Trophoblast cell (in vitro differentiated cells and primary cell): ENCODE measurements around the gene GUK1.

Experiments used
- DNase-seq, 2 donors: peaks; one replicate each; pipeline ENCODE4 v3.0.0-alpha.2; 2016
- H2AFZ ChIP-seq: 2 replicates; pipeline ENCODE4 v1.6.1; 2013; ENCODE audit warnings: low read length, moderate library complexity, mild to moderate bottlenecking; ENCODE audit not compliant: insufficient read depth, poor library complexity
- H2AK5ac ChIP-seq: 2 replicates; pipeline ENCODE4 v1.6.1; 2013; ENCODE audit warnings: mild to moderate bottlenecking, low read length
- H2BK120ac ChIP-seq: 2 replicates; pipeline ENCODE4 v1.6.1; 2013; ENCODE audit warnings: low read length, mild to moderate bottlenecking, moderate library complexity; ENCODE audit not compliant: insufficient read depth, poor library complexity
- H2BK12ac ChIP-seq: 2 replicates; pipeline ENCODE4 v1.6.1; 2013; ENCODE audit warnings: mild to moderate bottlenecking, low read length, moderate library complexity
- H2BK5ac ChIP-seq: 2 replicates; pipeline ENCODE4 v1.6.1; 2013; ENCODE audit warnings: low read length, low read depth, moderate library complexity, mild to moderate bottlenecking; ENCODE audit not compliant: poor library complexity
- H3K14ac ChIP-seq: 2 replicates; pipeline ENCODE4 v1.6.1; 2013; ENCODE audit warnings: mild to moderate bottlenecking, low read length
- H3K18ac ChIP-seq: 2 replicates; pipeline ENCODE4 v1.6.1; 2013; ENCODE audit warnings: mild to moderate bottlenecking, low read length
- H3K23ac ChIP-seq: 2 replicates; pipeline ENCODE4 v1.6.1; 2013; ENCODE audit warnings: low read length
- H3K27ac ChIP-seq: 2 replicates; pipeline ENCODE4 v1.5.1; 2013; ENCODE audit warnings: low read depth, mild to moderate bottlenecking, inconsistent platforms, low read length, moderate library complexity
- H3K27me3 ChIP-seq: 2 replicates; pipeline ENCODE4 v1.6.1; 2013; ENCODE audit warnings: inconsistent platforms, mild to moderate bottlenecking, low read length, moderate library complexity; ENCODE audit not compliant: insufficient read depth
- H3K36me3 ChIP-seq, 2 experiments: 1 replicate in 1 of 2; 2 replicates in 1 of 2; pipeline ENCODE4 v1.6.1; 2013; ENCODE audit warnings: low read length in 2 of 2, mild to moderate bottlenecking in 2 of 2, moderate library complexity in 1 of 2; ENCODE audit not compliant: insufficient read depth in 2 of 2, control insufficient read depth in 1 of 2
- H3K4ac ChIP-seq: 2 replicates; pipeline ENCODE4 v1.6.1; 2013; ENCODE audit warnings: low read depth, mild to moderate bottlenecking, low read length, moderate library complexity
- H3K4me1 ChIP-seq, 2 experiments: 1 replicate in 1 of 2; 2 replicates in 1 of 2; pipeline ENCODE4 v1.6.1; 2013; ENCODE audit warnings: low read length in 2 of 2, mild to moderate bottlenecking in 2 of 2, moderate library complexity in 1 of 2; ENCODE audit not compliant: insufficient read depth in 2 of 2, control insufficient read depth in 1 of 2
- H3K4me2 ChIP-seq: 2 replicates; pipeline ENCODE4 v1.6.1; 2013; ENCODE audit warnings: inconsistent platforms, mild to moderate bottlenecking, low read length, moderate library complexity
- H3K4me3 ChIP-seq: 2 replicates; pipeline ENCODE4 v1.5.1; 2013; ENCODE audit warnings: mild to moderate bottlenecking, low read depth, low read length, inconsistent platforms
- H3K79me1 ChIP-seq: one replicate; pipeline ENCODE4 v1.6.1; 2013; ENCODE audit warnings: low read length
- H3K79me2 ChIP-seq: 2 replicates; pipeline ENCODE4 v1.6.1; 2013; ENCODE audit warnings: low read length, mild to moderate bottlenecking; ENCODE audit not compliant: control insufficient read depth, insufficient read depth, poor library complexity
- H3K9ac ChIP-seq: 2 replicates; pipeline ENCODE4 v1.6.1; 2013; ENCODE audit warnings: mild to moderate bottlenecking, low read length
- H3K9me3 ChIP-seq: 2 replicates; pipeline ENCODE4 v1.6.1; 2013; ENCODE audit warnings: low read depth, mild to moderate bottlenecking, control low read depth, inconsistent platforms, low read length; ENCODE audit not compliant: insufficient read depth
- H4K12ac ChIP-seq: 2 replicates; pipeline ENCODE4 v1.6.1; 2013; ENCODE audit warnings: low read depth, mild to moderate bottlenecking, low read length, moderate library complexity
- H4K8ac ChIP-seq: 2 replicates; pipeline ENCODE4 v1.6.1; 2013; ENCODE audit warnings: low read depth, mild to moderate bottlenecking, low read length, moderate library complexity
- H4K91ac ChIP-seq: one replicate; pipeline ENCODE4 v1.6.1; 2013; ENCODE audit warnings: low read depth, mild to moderate bottlenecking, low read length, moderate library complexity
- WGBS: extraction: QIAGEN DNeasy Blood & Tissue Kit; methylation state at CpG from one replicate; pipeline ENCODE4 v1.1.7; 2013; ENCODE audit warnings: missing lambda C conversion rate; ENCODE audit not compliant: insufficient read length, insufficient coverage; ENCODE audit errors: extremely low coverage; 5-methylcytosine and 5-hydroxymethylcytosine counted together

The GUK1 gene

GRCh38 chr1:228180959-228181644 lies 41.0 kb downstream of the GUK1 start:
- no peak overlapping the region for H2BK120ac ChIP-seq
- WGBS = no CpG with 5 or more reads among the region's 7 CpGs
- no peaks in the 10 kb centered on the region for H3K9me3 ChIP-seq
- no peak overlapping the region for H2BK12ac ChIP-seq
- H3K27me3 ChIP-seq = no peaks in the 10 kb centered on the region
- no peaks in the 10 kb centered on the region for H3K4me1 ChIP-seq
- no peak overlapping the region for H2AK5ac ChIP-seq
- no peak overlapping the region for H4K91ac ChIP-seq
- H3K79me2 ChIP-seq = no peaks in the 10 kb centered on the region
- H4K8ac ChIP-seq = no peak overlapping the region
- no peak overlapping the region for H2AFZ ChIP-seq
- H3K36me3 ChIP-seq = no peaks in the 10 kb centered on the region
- H3K4me2 ChIP-seq = no peak overlapping the region
- no peak overlapping the region for H2BK5ac ChIP-seq
- no peak overlapping the region for H3K27ac ChIP-seq
- H3K4me3 ChIP-seq = no peak overlapping the region
- no peak overlapping the region for H4K12ac ChIP-seq
- H3K4ac ChIP-seq = no peak overlapping the region
- no peak for DNase-seq
- no peak overlapping the region for H3K9ac ChIP-seq
- no peak overlapping the region for H3K14ac ChIP-seq
- H3K23ac ChIP-seq = no peak overlapping the region
- no peak overlapping the region for H3K18ac ChIP-seq
- no peaks in the 10 kb centered on the region for H3K79me1 ChIP-seq

GRCh38 chr1:228181645-228182034 lies 41.6 kb downstream of the GUK1 start:
- Histone ChIP-seq H3K9me3 (no peaks in the 10 kb centered on the region), H3K18ac (no peak overlapping the region), H3K4me1 (no peaks in the 10 kb centered on the region), H3K9ac (no peak overlapping the region), H3K36me3 (no peaks in the 10 kb centered on the region), H3K4me3 (no peak overlapping the region), H3K4me2 (no peak overlapping the region), H4K8ac (no peak overlapping the region), H3K27ac (no peak overlapping the region), H2AFZ (no peak overlapping the region), H2BK12ac (no peak overlapping the region), H3K79me1 (no peaks in the 10 kb centered on the region), H4K12ac (no peak overlapping the region), H4K91ac (no peak overlapping the region), H2AK5ac (no peak overlapping the region), H2BK120ac (no peak overlapping the region), H2BK5ac (no peak overlapping the region), H3K14ac (no peak overlapping the region), H3K27me3 (no peaks in the 10 kb centered on the region), H3K23ac (no peak overlapping the region), H3K4ac (no peak overlapping the region), H3K79me2 (no peaks in the 10 kb centered on the region)
- no CpG with 5 or more reads among the region's 9 CpGs for WGBS
- no peak for DNase-seq

GRCh38 chr1:228182296-228183030 lies 42.4 kb downstream of the GUK1 start:
- no peak overlapping the region for H2BK120ac ChIP-seq
- no peaks in the 10 kb centered on the region for H3K79me1 ChIP-seq
- no peak overlapping the region for H4K12ac ChIP-seq
- H3K4me1 ChIP-seq = no peaks in the 10 kb centered on the region
- no peak overlapping the region for H3K14ac ChIP-seq
- no peak overlapping the region for H3K4me3 ChIP-seq
- WGBS = 100% methylated on average over 8 of the region's 32 CpGs
- no peak overlapping the region for H3K27ac ChIP-seq
- no peak overlapping the region for H4K8ac ChIP-seq
- H2BK5ac ChIP-seq = no peak overlapping the region
- no peak overlapping the region for H3K18ac ChIP-seq
- no peak overlapping the region for H4K91ac ChIP-seq
- H2BK12ac ChIP-seq = no peak overlapping the region
- no peak overlapping the region for H3K4me2 ChIP-seq
- no peak overlapping the region for H2AK5ac ChIP-seq
- H3K27me3 ChIP-seq = no peaks in the 10 kb centered on the region
- no peak overlapping the region for H3K4ac ChIP-seq
- H3K79me2 ChIP-seq = no peaks in the 10 kb centered on the region
- no peak for DNase-seq
- no peaks in the 10 kb centered on the region for H3K9me3 ChIP-seq
- no peak overlapping the region for H3K9ac ChIP-seq
- no peak overlapping the region for H3K23ac ChIP-seq
- no peak overlapping the region for H2AFZ ChIP-seq
- H3K36me3 ChIP-seq = no peaks in the 10 kb centered on the region

- Histone ChIP-seq H3K18ac (no peak overlapping the region), H4K12ac (no peak overlapping the region), H3K4me2 (no peak overlapping the region), H3K27ac (no peak overlapping the region), H3K27me3 (no peaks in the 10 kb centered on the region), H2BK120ac (no peak overlapping the region), H4K91ac (no peak overlapping the region), H2AK5ac (no peak overlapping the region), H2BK12ac (no peak overlapping the region), H3K4me3 (no peak overlapping the region), H3K9ac (no peak overlapping the region), H3K23ac (no peak overlapping the region), H3K4ac (no peak overlapping the region), H3K79me2 (no peaks in the 10 kb centered on the region), H3K4me1 (no peaks in the 10 kb centered on the region), H2AFZ (no peak overlapping the region), H4K8ac (no peak overlapping the region), H3K79me1 (no peaks in the 10 kb centered on the region), H3K14ac (no peak overlapping the region), H3K9me3 (no peaks in the 10 kb centered on the region), H2BK5ac (no peak overlapping the region), H3K36me3 (no peaks in the 10 kb centered on the region)
- DNase-seq = no peak
- WGBS = no CpG with 5 or more reads among the region's 7 CpGs
Measured at GRCh38 chr1:228184152-228184551, 44.1 kb downstream of the GUK1 start.
